SK-N-SH (cell line): ENCODE measurements around the gene MYOM3. TPM values are rescaled to one million over a fixed set of nuclear protein-coding genes. Genes with fewer than 3 reads are reported as not detected.

ENCODE experiments used
- CTCF ChIA-PET: fragments of 300-600, 350-600 bp; formaldehyde crosslinking; extraction: SDS; loops from one replicate; lab custom pipeline; 2021; lab: Yijun Ruan, JAX
- POLR2A ChIA-PET: fragments of 350-600 bp; sonication (Branson Sonifier 250); formaldehyde crosslinking; extraction: SDS; loops from one replicate; lab custom pipeline; 2020; ENCODE audit warnings: antibody characterized with exemption, inconsistent platforms; lab: Yijun Ruan, JAX
- DNase-seq: peaks from one replicate; pipeline ENCODE4 v3.0.0; 2012
- H2AFZ ChIP-seq: fragments of 200-600 bp; sonication (generic); 2 replicates; pipeline ENCODE4 v1.8.1; 2016; ENCODE audit warnings: antibody characterized with exemption, mild to moderate bottlenecking, low read depth
- H3F3A ChIP-seq: fragments of 200-600 bp; sonication (generic); replicated peaks from 2 replicates; pipeline ENCODE3; 2016; ENCODE audit warnings: antibody characterized with exemption, mild to moderate bottlenecking; ENCODE audit not compliant: insufficient read depth
- H3K27ac ChIP-seq, 2 experiments: fragments of 200-500 bp in 1 of 2; fragments of 200-600 bp in 1 of 2; sonication (Bioruptor generic) in 1 of 2; sonication (generic), shearing (Covaris generic) in 1 of 2; 2 replicates each; pipeline versions ENCODE4 v1.5.1 to v1.6.1; 2014 to 2016; ENCODE audit warnings: low read depth in 2 of 2, inconsistent platforms in 1 of 2, low read length in 1 of 2, mild to moderate bottlenecking in 1 of 2, mixed read lengths in 1 of 2
- H3K27me3 ChIP-seq: fragments of 200-600 bp; sonication (generic), shearing (Covaris generic); 2 replicates; pipeline ENCODE4 v1.6.1; 2016; ENCODE audit warnings: mixed run types; ENCODE audit not compliant: insufficient read depth
- H3K36me3 ChIP-seq, 2 experiments: fragments of 200-500 bp in 1 of 2; fragments of 200-600 bp in 1 of 2; sonication (Bioruptor generic) in 1 of 2; sonication (generic) in 1 of 2; replicated peaks in 1 of 2; 2 replicates each; pipeline versions ENCODE3 to v1.5.1; 2014 to 2016; ENCODE audit warnings: low read length in 1 of 2, mild to moderate bottlenecking in 1 of 2; ENCODE audit not compliant: insufficient read depth in 2 of 2, control insufficient read depth in 1 of 2
- H3K4me1 ChIP-seq, 2 experiments: fragments of 200-500 bp in 1 of 2; fragments of 200-600 bp in 1 of 2; sonication (Bioruptor generic) in 1 of 2; sonication (generic), shearing (Covaris generic) in 1 of 2; 2 replicates each; pipeline versions ENCODE4 v1.5.1 to v1.6.1; 2014 to 2016; ENCODE audit warnings: low read depth in 1 of 2, low read length in 1 of 2, mixed run types in 1 of 2; ENCODE audit not compliant: insufficient read depth in 2 of 2, control insufficient read depth in 1 of 2
- H3K4me2 ChIP-seq: fragments of 200-600 bp; sonication (generic), shearing (Covaris generic); 2 replicates; pipeline ENCODE4 v1.6.1; 2017; ENCODE audit warnings: mixed run types
- H3K4me3 ChIP-seq, 2 experiments: fragments of 200-500 bp in 1 of 2; fragments of 200-600 bp in 1 of 2; sonication (Bioruptor generic) in 1 of 2; sonication (generic), shearing (Covaris generic) in 1 of 2; 2 replicates each; pipeline versions ENCODE4 v1.5.1 to v1.8.1; 2014 to 2016; ENCODE audit warnings: low read depth in 2 of 2, inconsistent platforms in 1 of 2, low read length in 1 of 2, mild to moderate bottlenecking in 1 of 2, mixed read lengths in 1 of 2, moderate library complexity in 1 of 2
- H3K79me2 ChIP-seq: fragments of 200-600 bp; sonication (generic); 2 replicates; pipeline ENCODE4 v1.8.1; 2017; ENCODE audit warnings: mild to moderate bottlenecking; ENCODE audit not compliant: insufficient read depth
- H3K9ac ChIP-seq: fragments of 200-600 bp; sonication (generic); 2 replicates; pipeline ENCODE4 v1.6.1; 2017; ENCODE audit warnings: mixed run types
- H3K9me2 ChIP-seq: fragments of 200-600 bp; sonication (generic); 2 replicates; pipeline ENCODE4 v1.6.1; 2017; ENCODE audit warnings: mixed run types
- H3K9me3 ChIP-seq: fragments of 200-600 bp; sonication (generic); 2 replicates; pipeline ENCODE4 v1.6.1; 2017; ENCODE audit warnings: mixed run types, mild to moderate bottlenecking, moderate library complexity
- H4K20me1 ChIP-seq: fragments of 200-600 bp; sonication (generic); 2 replicates; pipeline ENCODE4 v1.6.1; 2017; ENCODE audit warnings: mild to moderate bottlenecking, mixed run types; ENCODE audit not compliant: insufficient read depth
- CHD2 ChIP-seq: fragments of 150-350 bp; IDR thresholded peaks from 2 replicates; pipeline ENCODE4 v1.6.1; 2018; ENCODE audit warnings: low read length; ENCODE audit not compliant: partially characterized antibody
- EP300 ChIP-seq, 2 experiments: IDR thresholded peaks; 2 replicates each; pipeline versions ENCODE4 v1.4.0 to v1.6.1; 2012; ENCODE audit warnings: borderline replicate concordance in 1 of 2, low read depth in 1 of 2, low read length in 1 of 2
- FOXJ3 ChIP-seq: sonication (generic); formaldehyde crosslinking; IDR thresholded peaks from 2 replicates; pipeline ENCODE4 v1.5.1; 2020; ENCODE audit warnings: mild to moderate bottlenecking, missing genetic modification reagents
- FOXM1 ChIP-seq: IDR thresholded peaks from 2 replicates; pipeline ENCODE4 v1.4.0; 2012; ENCODE audit warnings: low read depth, mild to moderate bottlenecking
- JUND ChIP-seq: IDR thresholded peaks from 2 replicates; pipeline ENCODE4 v1.4.0; 2012
- MXI1 ChIP-seq: IDR thresholded peaks from 2 replicates; pipeline ENCODE4 v1.6.1; 2012; ENCODE audit warnings: mild to moderate bottlenecking, low read depth, low read length, improper control_type of control experiment
- NFIC ChIP-seq: IDR thresholded peaks from 2 replicates; pipeline ENCODE4 v1.4.0; 2012; ENCODE audit warnings: borderline replicate concordance
- NRF1 ChIP-seq: IDR thresholded peaks from 2 replicates; pipeline ENCODE4 v1.6.1; 2012; ENCODE audit warnings: low read depth, mild to moderate bottlenecking, low read length
- TCF12 ChIP-seq: IDR thresholded peaks from 2 replicates; pipeline ENCODE4 v1.4.0; 2012
- YY1 ChIP-seq: IDR thresholded peaks from 2 replicates; pipeline ENCODE4 v1.4.0; 2012; ENCODE audit warnings: low read depth, mild to moderate bottlenecking
- WGBS: methylation state at CpG from one replicate; pipeline ENCODE4 v1.1.6; 2017; ENCODE audit warnings: low lambda C conversion rate; 5-methylcytosine and 5-hydroxymethylcytosine counted together
- polyA plus RNA-seq, 3 experiments: library from polyadenylated mRNA; depleted of rRNA; stranded (reverse); fragments of >200 nt; gene quantifications; 2 replicates each; pipeline ENCODE4 v1.2.3, GENCODE V29; 2012
- TF ChIP-seq, protein P1 (sequence below): IDR thresholded peaks from 2 replicates; pipeline ENCODE4 v1.6.1; 2012; ENCODE audit warnings: mild to moderate bottlenecking, low read depth, low read length, moderate library complexity
- TF ChIP-seq, protein P2 (sequence below): fragments of 200-600 bp; sonication (generic); IDR thresholded peaks from 2 replicates; pipeline ENCODE4 v1.6.1; 2017; ENCODE audit warnings: antibody characterized with exemption, mild to moderate bottlenecking, moderate library complexity
- TF ChIP-seq, protein P3 (sequence below): IDR thresholded peaks from 2 replicates; pipeline ENCODE4; 2012
- TF ChIP-seq, protein P4 (sequence below): fragments of 150-350 bp; IDR thresholded peaks from 2 replicates; pipeline ENCODE4 v1.6.1; 2017; ENCODE audit warnings: antibody characterized with exemption, low read length, low read depth, borderline replicate concordance
- TF ChIP-seq, protein P5 (sequence below): IDR thresholded peaks from 2 replicates; pipeline ENCODE4 v1.4.0; 2012; ENCODE audit warnings: low read depth, borderline replicate concordance

MYOM3 gene
- polyA plus RNA-seq, 1 of the 3 experiments (the other 2 are of a cell fraction) = 0.02 TPM

DNA sequence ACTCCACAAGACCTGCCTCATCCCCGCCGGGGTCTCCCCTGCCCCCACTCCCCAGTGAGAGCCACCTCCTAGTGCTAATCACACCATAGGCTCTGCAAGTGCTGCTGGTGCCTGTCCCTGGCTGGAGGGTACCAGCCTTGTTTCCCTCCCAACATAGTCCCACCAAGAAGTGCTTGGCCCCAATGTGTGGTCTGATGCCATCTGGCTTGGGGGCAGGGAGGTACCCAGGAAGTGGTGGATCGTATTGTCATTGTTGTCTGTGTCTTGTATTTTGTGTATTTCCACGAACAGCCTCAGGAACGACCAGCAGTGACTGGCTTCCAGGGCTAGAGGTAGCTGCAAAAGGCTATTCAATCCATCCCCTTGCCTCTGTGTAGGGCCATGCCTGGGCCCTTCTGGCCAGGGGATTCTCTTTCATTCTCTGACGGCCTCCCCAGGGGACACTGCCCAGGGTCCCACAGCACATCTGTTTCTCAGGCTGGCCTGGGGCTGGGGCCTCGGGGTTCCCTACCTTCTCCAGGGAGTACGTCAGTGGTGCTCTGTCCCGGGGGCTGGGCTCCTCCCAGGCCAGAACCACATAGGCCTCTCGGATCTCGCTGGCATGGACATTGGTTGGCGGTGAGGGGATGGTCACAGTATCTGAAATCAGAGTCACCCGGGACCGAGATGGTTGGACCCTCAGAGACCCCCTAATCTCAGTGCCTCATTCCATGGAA, 22.8 kb downstream of the MYOM3 start:
- H3K36me3 ChIP-seq = no peaks in the 10 kb centered on the region
- no peaks in the 10 kb centered on the region for H3F3A ChIP-seq
- TF ChIP-seq NRF1 (no peak), JUND (no peak), TCF12 (no peak), NFIC (no peak), FOXM1 (no peak), EP300 (IDR thresholded peaks at IDR 0.05; ENCODE audit: borderline replicate concordance in 1 of 2, low read depth in 1 of 2, low read length in 1 of 2) (no peak), YY1 (no peak), MXI1 (no peak), CHD2 (no peak), FOXJ3 (CRISPR knock-in tag) (no peak)
- TF ChIP-seq, protein P1, sequence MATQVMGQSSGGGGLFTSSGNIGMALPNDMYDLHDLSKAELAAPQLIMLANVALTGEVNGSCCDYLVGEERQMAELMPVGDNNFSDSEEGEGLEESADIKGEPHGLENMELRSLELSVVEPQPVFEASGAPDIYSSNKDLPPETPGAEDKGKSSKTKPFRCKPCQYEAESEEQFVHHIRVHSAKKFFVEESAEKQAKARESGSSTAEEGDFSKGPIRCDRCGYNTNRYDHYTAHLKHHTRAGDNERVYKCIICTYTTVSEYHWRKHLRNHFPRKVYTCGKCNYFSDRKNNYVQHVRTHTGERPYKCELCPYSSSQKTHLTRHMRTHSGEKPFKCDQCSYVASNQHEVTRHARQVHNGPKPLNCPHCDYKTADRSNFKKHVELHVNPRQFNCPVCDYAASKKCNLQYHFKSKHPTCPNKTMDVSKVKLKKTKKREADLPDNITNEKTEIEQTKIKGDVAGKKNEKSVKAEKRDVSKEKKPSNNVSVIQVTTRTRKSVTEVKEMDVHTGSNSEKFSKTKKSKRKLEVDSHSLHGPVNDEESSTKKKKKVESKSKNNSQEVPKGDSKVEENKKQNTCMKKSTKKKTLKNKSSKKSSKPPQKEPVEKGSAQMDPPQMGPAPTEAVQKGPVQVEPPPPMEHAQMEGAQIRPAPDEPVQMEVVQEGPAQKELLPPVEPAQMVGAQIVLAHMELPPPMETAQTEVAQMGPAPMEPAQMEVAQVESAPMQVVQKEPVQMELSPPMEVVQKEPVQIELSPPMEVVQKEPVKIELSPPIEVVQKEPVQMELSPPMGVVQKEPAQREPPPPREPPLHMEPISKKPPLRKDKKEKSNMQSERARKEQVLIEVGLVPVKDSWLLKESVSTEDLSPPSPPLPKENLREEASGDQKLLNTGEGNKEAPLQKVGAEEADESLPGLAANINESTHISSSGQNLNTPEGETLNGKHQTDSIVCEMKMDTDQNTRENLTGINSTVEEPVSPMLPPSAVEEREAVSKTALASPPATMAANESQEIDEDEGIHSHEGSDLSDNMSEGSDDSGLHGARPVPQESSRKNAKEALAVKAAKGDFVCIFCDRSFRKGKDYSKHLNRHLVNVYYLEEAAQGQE = no peak
- TF ChIP-seq, protein P2, sequence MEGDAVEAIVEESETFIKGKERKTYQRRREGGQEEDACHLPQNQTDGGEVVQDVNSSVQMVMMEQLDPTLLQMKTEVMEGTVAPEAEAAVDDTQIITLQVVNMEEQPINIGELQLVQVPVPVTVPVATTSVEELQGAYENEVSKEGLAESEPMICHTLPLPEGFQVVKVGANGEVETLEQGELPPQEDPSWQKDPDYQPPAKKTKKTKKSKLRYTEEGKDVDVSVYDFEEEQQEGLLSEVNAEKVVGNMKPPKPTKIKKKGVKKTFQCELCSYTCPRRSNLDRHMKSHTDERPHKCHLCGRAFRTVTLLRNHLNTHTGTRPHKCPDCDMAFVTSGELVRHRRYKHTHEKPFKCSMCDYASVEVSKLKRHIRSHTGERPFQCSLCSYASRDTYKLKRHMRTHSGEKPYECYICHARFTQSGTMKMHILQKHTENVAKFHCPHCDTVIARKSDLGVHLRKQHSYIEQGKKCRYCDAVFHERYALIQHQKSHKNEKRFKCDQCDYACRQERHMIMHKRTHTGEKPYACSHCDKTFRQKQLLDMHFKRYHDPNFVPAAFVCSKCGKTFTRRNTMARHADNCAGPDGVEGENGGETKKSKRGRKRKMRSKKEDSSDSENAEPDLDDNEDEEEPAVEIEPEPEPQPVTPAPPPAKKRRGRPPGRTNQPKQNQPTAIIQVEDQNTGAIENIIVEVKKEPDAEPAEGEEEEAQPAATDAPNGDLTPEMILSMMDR = no peak
- TF ChIP-seq, protein P3, sequence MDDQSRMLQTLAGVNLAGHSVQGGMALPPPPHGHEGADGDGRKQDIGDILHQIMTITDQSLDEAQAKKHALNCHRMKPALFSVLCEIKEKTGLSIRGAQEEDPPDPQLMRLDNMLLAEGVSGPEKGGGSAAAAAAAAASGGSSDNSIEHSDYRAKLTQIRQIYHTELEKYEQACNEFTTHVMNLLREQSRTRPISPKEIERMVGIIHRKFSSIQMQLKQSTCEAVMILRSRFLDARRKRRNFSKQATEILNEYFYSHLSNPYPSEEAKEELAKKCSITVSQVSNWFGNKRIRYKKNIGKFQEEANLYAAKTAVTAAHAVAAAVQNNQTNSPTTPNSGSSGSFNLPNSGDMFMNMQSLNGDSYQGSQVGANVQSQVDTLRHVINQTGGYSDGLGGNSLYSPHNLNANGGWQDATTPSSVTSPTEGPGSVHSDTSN = no peak
- TF ChIP-seq, protein P4, sequence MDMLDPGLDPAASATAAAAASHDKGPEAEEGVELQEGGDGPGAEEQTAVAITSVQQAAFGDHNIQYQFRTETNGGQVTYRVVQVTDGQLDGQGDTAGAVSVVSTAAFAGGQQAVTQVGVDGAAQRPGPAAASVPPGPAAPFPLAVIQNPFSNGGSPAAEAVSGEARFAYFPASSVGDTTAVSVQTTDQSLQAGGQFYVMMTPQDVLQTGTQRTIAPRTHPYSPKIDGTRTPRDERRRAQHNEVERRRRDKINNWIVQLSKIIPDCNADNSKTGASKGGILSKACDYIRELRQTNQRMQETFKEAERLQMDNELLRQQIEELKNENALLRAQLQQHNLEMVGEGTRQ = no peak
- TF ChIP-seq, protein P5, sequence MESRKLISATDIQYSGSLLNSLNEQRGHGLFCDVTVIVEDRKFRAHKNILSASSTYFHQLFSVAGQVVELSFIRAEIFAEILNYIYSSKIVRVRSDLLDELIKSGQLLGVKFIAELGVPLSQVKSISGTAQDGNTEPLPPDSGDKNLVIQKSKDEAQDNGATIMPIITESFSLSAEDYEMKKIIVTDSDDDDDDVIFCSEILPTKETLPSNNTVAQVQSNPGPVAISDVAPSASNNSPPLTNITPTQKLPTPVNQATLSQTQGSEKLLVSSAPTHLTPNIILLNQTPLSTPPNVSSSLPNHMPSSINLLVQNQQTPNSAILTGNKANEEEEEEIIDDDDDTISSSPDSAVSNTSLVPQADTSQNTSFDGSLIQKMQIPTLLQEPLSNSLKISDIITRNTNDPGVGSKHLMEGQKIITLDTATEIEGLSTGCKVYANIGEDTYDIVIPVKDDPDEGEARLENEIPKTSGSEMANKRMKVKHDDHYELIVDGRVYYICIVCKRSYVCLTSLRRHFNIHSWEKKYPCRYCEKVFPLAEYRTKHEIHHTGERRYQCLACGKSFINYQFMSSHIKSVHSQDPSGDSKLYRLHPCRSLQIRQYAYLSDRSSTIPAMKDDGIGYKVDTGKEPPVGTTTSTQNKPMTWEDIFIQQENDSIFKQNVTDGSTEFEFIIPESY = no peak
- TF ChIP-seq, all 33 proteins: peak for 0
- no peaks in the 10 kb centered on the region for H4K20me1 ChIP-seq
- H3K4me1 ChIP-seq = no peaks in the 10 kb centered on the region; a peak in 1 of 4 replicates
- DNase-seq = no peak
- CTCF ChIA-PET = interaction anchor here (2.0 kb wide), 1 partner anchor 17 kb away, joined by 8 read pairs; no protein-coding TSS in a partner anchor
- H3K9me2 ChIP-seq = no peaks in the 10 kb centered on the region
- no peaks in the 10 kb centered on the region for H3K27me3 ChIP-seq
- H3K4me3 ChIP-seq = no peak overlapping the region
- H2AFZ ChIP-seq = no peak overlapping the region
- no peaks in the 10 kb centered on the region for H3K9me3 ChIP-seq
- no peak overlapping the region for H3K4me2 ChIP-seq
- 73% methylated on average over 9 of the region's 14 CpGs for WGBS
- POLR2A ChIA-PET = no interaction called here
- no peaks in the 10 kb centered on the region for H3K79me2 ChIP-seq
- H3K27ac ChIP-seq = no peak overlapping the region
- no peak overlapping the region for H3K9ac ChIP-seq
